ENCODE results near the gene HINT3.

The HINT3 gene

DNA sequence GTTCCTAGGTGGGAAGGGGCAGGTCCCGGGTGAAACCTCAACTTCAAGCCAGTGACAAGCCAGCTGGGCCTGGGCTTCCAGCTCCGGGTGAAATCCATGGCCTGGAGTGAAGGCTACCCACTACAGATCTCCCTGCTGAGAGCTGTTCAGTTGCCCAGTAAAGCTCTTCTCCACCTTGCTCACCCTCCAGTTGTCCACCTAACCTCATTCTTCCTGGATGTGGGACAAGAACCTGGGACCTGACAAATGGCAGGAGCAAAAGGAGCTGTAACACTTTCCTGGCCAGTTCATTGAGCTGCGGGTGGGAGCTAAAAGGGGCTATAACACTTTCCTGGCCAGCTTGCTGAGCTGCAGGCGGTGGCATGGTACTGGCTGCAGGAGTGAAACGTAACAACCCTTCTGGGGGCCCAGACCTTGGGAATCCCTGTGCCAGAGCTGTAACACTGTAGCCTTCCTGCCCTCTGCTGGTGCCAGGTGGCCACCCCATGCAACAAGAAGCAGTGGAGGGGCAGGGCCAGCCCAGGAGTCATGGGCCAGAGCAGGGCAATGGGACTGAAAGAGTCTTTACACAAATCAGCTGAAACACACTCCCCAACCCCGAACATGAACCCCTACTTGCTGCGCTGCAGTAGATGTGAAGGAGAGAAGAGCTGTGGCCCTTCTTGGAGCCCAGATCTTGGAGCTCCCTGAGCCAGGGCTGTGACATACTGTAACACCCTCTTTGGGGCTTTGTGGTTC is 3.6 kb upstream of the HINT3 start:
- Histone ChIP-seq H3K4me3 (ENCODE audit: low read depth, low read length, poor library complexity, severe bottlenecking) (peak overlapping the region; percentile 39), H3K36me3 (ENCODE audit: insufficient read depth, low read length) (peaks cover 3% of the 10 kb centered on the region; the same call in 1 of the 2 replicates), H3F3A (ENCODE audit: insufficient read depth, low read length) (no peaks in the 10 kb centered on the region), H3K9me3 (ENCODE audit: low read length) (peaks cover 12% of the 10 kb centered on the region; the same call in 1 of the 2 replicates), H4K20me1 (ENCODE audit: insufficient read depth, low read length) (no peaks in the 10 kb centered on the region), H2AFZ (ENCODE audit: low read length) (no peak overlapping the region), H3K27ac (ENCODE audit: low read depth, low read length, poor library complexity, severe bottlenecking) (no peak overlapping the region), H3K9me2 (ENCODE audit: low read depth, low read length) (no peaks in the 10 kb centered on the region), H3K9ac (ENCODE audit: low read length) (no peak overlapping the region), H3K27me3 (ENCODE audit: insufficient read depth, low read length) (no peaks in the 10 kb centered on the region), H3K4me2 (ENCODE audit: low read length) (peak overlapping the region; percentile 56), H3K4me1 (ENCODE audit: insufficient read depth, low read length, severe bottlenecking) (peaks cover 27% of the 10 kb centered on the region), H3K79me2 (ENCODE audit: insufficient read depth, low read length) (peaks cover 6% of the 10 kb centered on the region; the same call in 1 of the 2 replicates)
- no peak for TF ChIP-seq EZH2 (IDR thresholded peaks at IDR 0.05; ENCODE audit: borderline replicate concordance, low read length)
- TF ChIP-seq, protein P1, sequence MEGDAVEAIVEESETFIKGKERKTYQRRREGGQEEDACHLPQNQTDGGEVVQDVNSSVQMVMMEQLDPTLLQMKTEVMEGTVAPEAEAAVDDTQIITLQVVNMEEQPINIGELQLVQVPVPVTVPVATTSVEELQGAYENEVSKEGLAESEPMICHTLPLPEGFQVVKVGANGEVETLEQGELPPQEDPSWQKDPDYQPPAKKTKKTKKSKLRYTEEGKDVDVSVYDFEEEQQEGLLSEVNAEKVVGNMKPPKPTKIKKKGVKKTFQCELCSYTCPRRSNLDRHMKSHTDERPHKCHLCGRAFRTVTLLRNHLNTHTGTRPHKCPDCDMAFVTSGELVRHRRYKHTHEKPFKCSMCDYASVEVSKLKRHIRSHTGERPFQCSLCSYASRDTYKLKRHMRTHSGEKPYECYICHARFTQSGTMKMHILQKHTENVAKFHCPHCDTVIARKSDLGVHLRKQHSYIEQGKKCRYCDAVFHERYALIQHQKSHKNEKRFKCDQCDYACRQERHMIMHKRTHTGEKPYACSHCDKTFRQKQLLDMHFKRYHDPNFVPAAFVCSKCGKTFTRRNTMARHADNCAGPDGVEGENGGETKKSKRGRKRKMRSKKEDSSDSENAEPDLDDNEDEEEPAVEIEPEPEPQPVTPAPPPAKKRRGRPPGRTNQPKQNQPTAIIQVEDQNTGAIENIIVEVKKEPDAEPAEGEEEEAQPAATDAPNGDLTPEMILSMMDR (IDR thresholded peaks at IDR 0.05; ENCODE audit: low read length) = peak; percentile 46; the same call in 1 of the 2 replicates

DNA sequence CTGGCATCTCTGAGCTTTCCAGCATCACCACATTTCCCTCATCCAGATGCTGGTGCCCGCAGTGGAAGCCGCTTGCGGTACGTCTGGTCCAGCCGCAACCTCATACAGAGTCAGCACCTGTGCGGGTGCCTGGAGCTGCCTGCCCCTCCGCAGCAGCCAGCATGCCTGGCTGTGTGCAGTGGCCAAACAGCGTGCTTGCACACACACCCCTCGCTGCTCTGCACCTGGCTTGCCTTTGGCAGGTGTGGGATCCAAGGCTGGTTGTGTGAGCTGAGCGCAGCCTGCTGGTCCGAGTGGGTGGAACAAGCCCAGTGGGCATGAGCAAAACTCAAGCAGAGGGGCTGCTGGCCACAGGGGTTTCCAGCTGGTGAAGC is 3.1 kb upstream of the HINT3 start:
- H3K4me3 ChIP-seq (ENCODE audit: low read depth, low read length, poor library complexity, severe bottlenecking) = peak overlapping the region; percentile 39
- no peaks in the 10 kb centered on the region for H4K20me1 ChIP-seq (ENCODE audit: insufficient read depth, low read length)
- H3K4me2 ChIP-seq (ENCODE audit: low read length) = peak overlapping the region; percentile 56
- H3K36me3 ChIP-seq (ENCODE audit: insufficient read depth, low read length) = peaks cover 3% of the 10 kb centered on the region; the same call in 1 of the 2 replicates
- peaks cover 12% of the 10 kb centered on the region; the same call in 1 of the 2 replicates for H3K9me3 ChIP-seq (ENCODE audit: low read length)
- H3K27ac ChIP-seq (ENCODE audit: low read depth, low read length, poor library complexity, severe bottlenecking) = no peak overlapping the region
- no peaks in the 10 kb centered on the region for H3K9me2 ChIP-seq (ENCODE audit: low read depth, low read length)
- no peaks in the 10 kb centered on the region for H3K27me3 ChIP-seq (ENCODE audit: insufficient read depth, low read length)
- no peak overlapping the region for H2AFZ ChIP-seq (ENCODE audit: low read length)
- H3K79me2 ChIP-seq (ENCODE audit: insufficient read depth, low read length) = peaks cover 11% of the 10 kb centered on the region; the same call in 1 of the 2 replicates
- no peaks in the 10 kb centered on the region for H3F3A ChIP-seq (ENCODE audit: insufficient read depth, low read length)
- peaks cover 33% of the 10 kb centered on the region for H3K4me1 ChIP-seq (ENCODE audit: insufficient read depth, low read length, severe bottlenecking)
- no peak overlapping the region for H3K9ac ChIP-seq (ENCODE audit: low read length)
- TF ChIP-seq, protein P1 (IDR thresholded peaks at IDR 0.05; ENCODE audit: low read length) = peak; percentile 75
- TF ChIP-seq EZH2 (IDR thresholded peaks at IDR 0.05; ENCODE audit: borderline replicate concordance, low read length) = no peak

DNA sequence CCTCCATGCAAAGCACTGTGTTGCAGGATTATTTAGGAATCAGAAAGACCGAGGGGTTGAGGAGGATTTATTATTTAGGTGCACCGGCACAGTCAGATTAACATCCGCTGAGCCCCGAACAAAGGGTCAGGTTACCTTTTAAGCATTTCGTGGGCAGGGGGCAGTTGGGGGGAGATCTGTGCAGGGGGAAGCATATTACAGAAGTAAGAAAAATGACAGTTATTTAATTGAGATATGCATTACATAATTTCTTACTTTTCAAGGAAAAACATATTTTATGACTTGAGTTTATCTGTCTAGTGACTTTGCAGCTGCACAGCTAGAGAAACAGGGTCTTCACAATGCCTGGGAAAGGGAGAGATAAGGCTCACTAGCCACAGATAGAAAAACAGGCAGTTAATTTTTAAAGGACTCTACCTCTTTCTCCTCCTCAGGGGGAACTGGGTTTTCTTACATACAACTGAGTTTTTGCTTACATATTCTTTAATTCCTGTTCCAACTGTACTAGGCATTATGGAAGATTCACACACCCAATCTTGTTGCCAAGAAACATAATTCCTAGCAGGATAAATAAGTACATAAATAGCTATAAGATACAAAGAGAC is 1.7 kb upstream of the HINT3 start:
- H3K79me2 ChIP-seq (ENCODE audit: insufficient read depth, low read length) = peaks cover 17% of the 10 kb centered on the region; the same call in 1 of the 2 replicates
- peaks cover 12% of the 10 kb centered on the region; the same call in 1 of the 2 replicates for H3K9me3 ChIP-seq (ENCODE audit: low read length)
- H3K4me2 ChIP-seq (ENCODE audit: low read length) = no peak overlapping the region
- H4K20me1 ChIP-seq (ENCODE audit: insufficient read depth, low read length) = no peaks in the 10 kb centered on the region
- no peaks in the 10 kb centered on the region for H3K27me3 ChIP-seq (ENCODE audit: insufficient read depth, low read length)
- H3K36me3 ChIP-seq (ENCODE audit: insufficient read depth, low read length) = peaks cover 3% of the 10 kb centered on the region; the same call in 1 of the 2 replicates
- H3K9ac ChIP-seq (ENCODE audit: low read length) = no peak overlapping the region
- TF ChIP-seq, protein P1 (IDR thresholded peaks at IDR 0.05; ENCODE audit: low read length) = no peak
- no peak for TF ChIP-seq EZH2 (IDR thresholded peaks at IDR 0.05; ENCODE audit: borderline replicate concordance, low read length)
- no peak overlapping the region for H3K4me3 ChIP-seq (ENCODE audit: low read depth, low read length, poor library complexity, severe bottlenecking)
- no peaks in the 10 kb centered on the region for H3K9me2 ChIP-seq (ENCODE audit: low read depth, low read length)
- H3K27ac ChIP-seq (ENCODE audit: low read depth, low read length, poor library complexity, severe bottlenecking) = no peak overlapping the region
- H2AFZ ChIP-seq (ENCODE audit: low read length) = no peak overlapping the region
- H3K4me1 ChIP-seq (ENCODE audit: insufficient read depth, low read length, severe bottlenecking) = peaks cover 43% of the 10 kb centered on the region
- H3F3A ChIP-seq (ENCODE audit: insufficient read depth, low read length) = no peaks in the 10 kb centered on the region

Measured in OCI-LY1 (cell line).